Right lobe of liver (tissue), 6 donors: ENCODE measurements around the gene TDRD12. TPM values are rescaled to one million over a fixed set of nuclear protein-coding genes. Genes with fewer than 3 reads are reported as not detected.

ENCODE experiments used
- ATAC-seq, 4 donors: fragments of 200-7000 bp; cut with Tn5 transposase; one replicate each; pipeline ENCODE4 v1.9.1; 2020; ENCODE audit warnings: mild to moderate bottlenecking in 4 of 4, moderate library complexity in 4 of 4
- DNase-seq, 3 donors: peaks; one replicate each; pipeline ENCODE4 v3.0.0-alpha.2; 2020
- H3K27ac ChIP-seq, 3 donors: fragments of 200-600 bp; one replicate each; pipeline ENCODE4 v1.8.0; 2022
- H3K27me3 ChIP-seq, 2 donors: fragments of 200-600 bp; one replicate each; pipeline ENCODE4 v1.8.0; 2022
- H3K36me3 ChIP-seq, 4 donors: fragments of 200-600 bp; sonication (generic) in 1 of 4; one replicate each; pipeline versions ENCODE4 v1.5.1 to v1.8.0; 2017 to 2022; ENCODE audit warnings: control low read depth in 1 of 4
- H3K4me1 ChIP-seq, 4 donors: fragments of 200-600 bp; sonication (generic) in 1 of 4; one replicate each; pipeline versions ENCODE4 v1.5.1 to v1.8.0; 2017 to 2022; ENCODE audit warnings: control low read depth in 1 of 4
- H3K4me3 ChIP-seq, 3 donors: fragments of 200-600 bp; one replicate each; pipeline ENCODE4 v1.8.0; 2022
- H3K9me3 ChIP-seq, 4 donors: fragments of 200-600 bp; sonication (generic) in 1 of 4; one replicate each; pipeline versions ENCODE4 v1.5.1 to v1.8.0; 2017 to 2022; ENCODE audit warnings: control low read depth in 1 of 4
- POLR2A ChIP-seq: fragments of 450-650 bp; IDR thresholded peaks from one replicate; pipeline ENCODE4 v1.6.1; 2017; ENCODE audit warnings: antibody characterized with exemption, mild to moderate bottlenecking
- WGBS: methylation state at CpG from one replicate; pipeline ENCODE4 v1.1.6; 2018; ENCODE audit warnings: low coverage, low lambda C conversion rate; ENCODE audit not compliant: insufficient coverage; ENCODE audit errors: missing lambda C conversion rate; 5-methylcytosine and 5-hydroxymethylcytosine counted together
- intact Hi-C, 2 donors: fragments of 100-400 bp; cut with DNase I; formaldehyde crosslinking; loops; one replicate each; pipeline versions ENCODE4 v1.11.2 to v1.14.1; 2022
- small RNA-seq, 2 experiments: library from RNA; depleted of rRNA; stranded (forward); fragments of <200 nt; gene quantifications; one replicate each; pipeline ENCODE3, GENCODE V24; 2016
- total RNA-seq, 6 experiments: library from RNA; depleted of rRNA in 2 of 6; stranded (reverse); fragments of >200 nt in 2 of 6; fragmentation: NEBNext Ultra II Directional in 3 of 6; extraction: Animal tissue kit (Norgen Biotek cat#: 25700) in 3 of 6; gene quantifications; one replicate each; pipeline versions ENCODE4 v1.1.0 to v1.2.4, GENCODE V29; 2016 to 2023
- TF ChIP-seq, protein P1 (sequence below), 4 donors: fragments of 200-600 bp in 3 of 4; fragments of 450-650 bp in 1 of 4; IDR thresholded peaks; one replicate each; pipeline versions ENCODE4 v1.5.1 to v1.8.0; 2016 to 2022; ENCODE audit warnings: antibody characterized with exemption in 4 of 4, mild to moderate bottlenecking in 2 of 4
- donor health status: DM: no; HTN: yes; CAD: no.
- donor health status: DM: no; HTN: no; CAD: no.
- donor health status: DM: no; HTN: no; CAD: no.
- donor health status: DM: no; HTN: yes; CAD: no.
- donor health status: DM: no; HTN: yes; CAD: no.

The TDRD12 gene
- total RNA-seq, 6 experiments from 2014 or later: 0.17 TPM; not detected in 5

DNA sequence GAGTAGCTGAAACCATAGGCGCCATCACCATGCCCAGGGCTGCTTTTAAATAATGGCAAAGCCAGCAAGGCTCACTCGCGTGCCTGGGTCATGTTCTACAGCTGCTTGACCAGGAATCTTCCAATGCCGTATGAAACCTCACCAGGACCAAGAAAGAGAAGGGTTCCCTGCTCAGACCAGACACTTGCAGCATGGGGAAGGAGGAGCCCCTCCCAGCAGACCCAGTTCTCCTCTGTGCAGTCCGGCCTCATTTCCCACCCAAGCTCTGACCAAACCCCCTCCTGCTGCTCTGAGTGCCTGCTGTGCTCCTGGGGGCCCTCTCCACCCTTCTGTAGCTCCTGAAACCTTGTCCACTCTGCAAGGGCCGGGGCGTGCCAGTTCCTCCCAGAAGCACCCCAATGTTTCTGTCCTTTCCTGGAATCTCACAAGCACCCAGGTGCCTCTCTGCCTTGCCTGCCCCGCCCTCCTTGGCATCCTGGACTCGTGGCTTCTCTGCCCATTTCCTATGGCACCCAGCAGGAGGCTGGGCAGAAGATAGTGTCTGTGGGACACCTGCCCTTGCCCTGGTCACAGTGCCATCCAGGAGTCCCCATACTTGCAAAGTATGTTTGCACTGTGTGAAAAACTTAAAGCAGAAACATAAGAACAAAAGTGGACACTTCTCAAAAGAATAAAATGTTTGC, 156.8 kb downstream of the TDRD12 start:
- Histone ChIP-seq H3K4me3 (no peak overlapping the region), H3K27ac (no peak overlapping the region), H3K36me3 (no peaks in the 10 kb centered on the region), H3K9me3 (no peaks in the 10 kb centered on the region), H3K27me3 (no peaks in the 10 kb centered on the region), H3K4me1 (peaks cover 0 to 3% (median 0%) of the 10 kb centered on the region in 4 donors)
- no peak for DNase-seq
- 80% methylated on average over 5 of the region's 9 CpGs for WGBS
- no peak for TF ChIP-seq POLR2A
- TF ChIP-seq, protein P1, sequence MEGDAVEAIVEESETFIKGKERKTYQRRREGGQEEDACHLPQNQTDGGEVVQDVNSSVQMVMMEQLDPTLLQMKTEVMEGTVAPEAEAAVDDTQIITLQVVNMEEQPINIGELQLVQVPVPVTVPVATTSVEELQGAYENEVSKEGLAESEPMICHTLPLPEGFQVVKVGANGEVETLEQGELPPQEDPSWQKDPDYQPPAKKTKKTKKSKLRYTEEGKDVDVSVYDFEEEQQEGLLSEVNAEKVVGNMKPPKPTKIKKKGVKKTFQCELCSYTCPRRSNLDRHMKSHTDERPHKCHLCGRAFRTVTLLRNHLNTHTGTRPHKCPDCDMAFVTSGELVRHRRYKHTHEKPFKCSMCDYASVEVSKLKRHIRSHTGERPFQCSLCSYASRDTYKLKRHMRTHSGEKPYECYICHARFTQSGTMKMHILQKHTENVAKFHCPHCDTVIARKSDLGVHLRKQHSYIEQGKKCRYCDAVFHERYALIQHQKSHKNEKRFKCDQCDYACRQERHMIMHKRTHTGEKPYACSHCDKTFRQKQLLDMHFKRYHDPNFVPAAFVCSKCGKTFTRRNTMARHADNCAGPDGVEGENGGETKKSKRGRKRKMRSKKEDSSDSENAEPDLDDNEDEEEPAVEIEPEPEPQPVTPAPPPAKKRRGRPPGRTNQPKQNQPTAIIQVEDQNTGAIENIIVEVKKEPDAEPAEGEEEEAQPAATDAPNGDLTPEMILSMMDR (IDR thresholded peaks at IDR 0.05): no peak
- intact Hi-C loops: no loop called here
- no peak for ATAC-seq

DNA sequence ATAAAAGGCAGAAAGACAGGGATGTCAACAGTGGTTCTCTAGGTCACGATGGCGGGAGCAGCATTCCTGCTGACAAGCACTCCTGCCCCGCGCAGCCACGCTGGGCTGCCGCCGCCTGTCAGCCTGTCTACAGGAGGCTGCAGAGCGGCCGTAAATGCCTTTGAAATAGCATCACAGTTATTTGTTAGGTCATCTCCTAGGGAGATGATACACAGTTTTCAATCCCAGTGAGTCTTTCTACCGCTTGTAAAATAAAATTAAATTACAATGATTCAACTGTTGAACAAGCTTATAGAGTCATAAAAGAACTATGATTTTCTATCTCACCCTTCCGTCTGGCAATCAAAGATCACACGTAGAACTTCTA, 157.3 kb downstream of the TDRD12 start:
- DNase-seq: no peak
- H3K9me3 ChIP-seq: no peaks in the 10 kb centered on the region

More for the DNA sequence above, 157.3 kb downstream of the TDRD12 start:
- Histone ChIP-seq H3K4me3 (no peak overlapping the region), H3K4me1 (peaks cover 0 to 3% (median 0%) of the 10 kb centered on the region in 4 donors), H3K27me3 (no peaks in the 10 kb centered on the region), H3K27ac (no peak overlapping the region), H3K36me3 (no peaks in the 10 kb centered on the region)
- no peak for TF ChIP-seq POLR2A
- TF ChIP-seq, protein P1 (IDR thresholded peaks at IDR 0.05): no peak
- 86% methylated on average over 12 of the region's 12 CpGs for WGBS
- intact Hi-C loops: no loop called here
- ATAC-seq: no peak

Small RNA genes lying within 50 kb of the gene (small RNA-seq; reads per million reads assigned to genes)
- gene RN7SKP22: 0 reads per million in 2 experiments

Other genes with a start within 250 kb of the TDRD12 start
- gene PDCD5, start 138.6 kb upstream of the TDRD12 start, total RNA-seq: 10 to 100 TPM; 25.2 to 82.8 (median 42.8) TPM
- gene ANKRD27, start 44.6 kb upstream of the TDRD12 start, total RNA-seq: 10 to 100 TPM in 2 of 6 experiments, 1 to 10 TPM in 4; 7.6 to 12.5 (median 9.0) TPM
- gene RGS9BP, start 43.9 kb upstream of the TDRD12 start, total RNA-seq: under 1 TPM in 1 of 6 experiments, not detected in 5; 0.11 TPM
- 10 to 100 TPM in 1 of 6 experiments, 1 to 10 TPM in 5; 4.1 to 11.8 (median 7.2) TPM for gene NUDT19, start 27.9 kb upstream of the TDRD12 start, total RNA-seq
- 10 to 100 TPM; 10.4 to 15.5 (median 13.5) TPM for gene SLC7A9, start 150.0 kb downstream of the TDRD12 start, total RNA-seq